GM18505 (cell line): Measurements from ENCODE around the gene TARBP1.
"Not testable (repeated sequence)": the region's sequence is repeated elsewhere in the genome, so short reads cannot be mapped to it uniquely, and the experiment has no call there.

Source experiments
- ATAC-seq: cut with Tn5 transposase; IDR thresholded peaks from one replicate; pipeline ENCODE4 v1.9.1; 2021; ENCODE audit not compliant: unreplicated experiment
- POLR2A ChIP-seq: IDR thresholded peaks from 4 replicates; pipeline ENCODE4 v1.6.1; 2011; ENCODE audit warnings: borderline replicate concordance; ENCODE audit not compliant: insufficient read depth, insufficient read length; ENCODE audit errors: extremely low read depth

TARBP1 gene

GRCh38 chr1:234430691-234431090 lies 48.3 kb downstream of the TARBP1 start:
- no peak for TF ChIP-seq POLR2A
- ATAC-seq: no peak

GRCh38 chr1:234429434-234429806 lies 49.6 kb downstream of the TARBP1 start:
- TF ChIP-seq POLR2A: no peak
- ATAC-seq: no peak

- no peak for ATAC-seq
- TF ChIP-seq POLR2A: no peak
Observed at GRCh38 chr1:234427950-234428646, 50.9 kb downstream of the TARBP1 start.

- ATAC-seq: no peak
- no peak for TF ChIP-seq POLR2A
Observed at GRCh38 chr1:234413990-234414389, 65.0 kb downstream of the TARBP1 start.

GRCh38 chr1:234413485-234413884 lies 65.5 kb downstream of the TARBP1 start:
- no peak for TF ChIP-seq POLR2A
- no peak for ATAC-seq

GRCh38 chr1:234412830-234413229 lies 66.1 kb downstream of the TARBP1 start:
- no peak for TF ChIP-seq POLR2A
- ATAC-seq: no peak

- no peak for TF ChIP-seq POLR2A
- ATAC-seq: no peak
Observed at GRCh38 chr1:234409328-234409727, 69.7 kb downstream of the TARBP1 start.

- no peak for TF ChIP-seq POLR2A
- no peak for ATAC-seq
Observed at GRCh38 chr1:234408757-234409156, 70.2 kb downstream of the TARBP1 start.

GRCh38 chr1:234406871-234407270 lies 72.1 kb downstream of the TARBP1 start:
- TF ChIP-seq POLR2A: no peak
- ATAC-seq: no peak

GRCh38 chr1:234405676-234406075 lies 73.3 kb downstream of the TARBP1 start:
- no peak for TF ChIP-seq POLR2A

GRCh38 chr1:234402939-234403338 lies 76.0 kb downstream of the TARBP1 start:
- ATAC-seq: no peak
- no peak for TF ChIP-seq POLR2A

More at GRCh38 chr1:234405676-234406075, 73.3 kb downstream of the TARBP1 start:
- ATAC-seq: no peak

- ATAC-seq: no peak
- no peak for TF ChIP-seq POLR2A
Observed at GRCh38 chr1:234401658-234402057, 77.3 kb downstream of the TARBP1 start.

- no peak for TF ChIP-seq POLR2A
- ATAC-seq: no peak
Observed at GRCh38 chr1:234400773-234401172, 78.2 kb downstream of the TARBP1 start.

- not testable (repeated sequence) for ATAC-seq
Observed at GRCh38 chr1:234399515-234399914, 79.5 kb downstream of the TARBP1 start.
